HG03135 (cell line): Measurements from ENCODE around the gene OOSP4B.
"Not testable (repeated sequence)": the region's sequence is repeated elsewhere in the genome, so short reads cannot be mapped to it uniquely, and the experiment has no call there.

Experiments used
- ATAC-seq: cut with Tn5 transposase; IDR thresholded peaks from one replicate; pipeline ENCODE4 v1.9.1; 2021; ENCODE audit warnings: mild to moderate bottlenecking, moderate library complexity; ENCODE audit not compliant: unreplicated experiment

OOSP4B gene

GRCh38 chr11:60059052-60059451 is 42.1 kb downstream of the OOSP4B start:
- ATAC-seq = no peak

GRCh38 chr11:60059521-60060240 is 42.7 kb downstream of the OOSP4B start:
- ATAC-seq = no peak

GRCh38 chr11:60064111-60064510 is 47.1 kb downstream of the OOSP4B start:
- no peak for ATAC-seq

- no peak for ATAC-seq
Observed at GRCh38 chr11:60065801-60066200, 48.8 kb downstream of the OOSP4B start.

- no peak for ATAC-seq
Observed at GRCh38 chr11:60069450-60069849, 52.5 kb downstream of the OOSP4B start.

- not testable (repeated sequence) for ATAC-seq
Observed at GRCh38 chr11:60071644-60072043, 54.7 kb downstream of the OOSP4B start.

GRCh38 chr11:60077216-60077817 is 60.3 kb downstream of the OOSP4B start:
- ATAC-seq = no peak

- ATAC-seq = no peak
Observed at GRCh38 chr11:60077981-60078380, 61.0 kb downstream of the OOSP4B start.

- ATAC-seq = no peak
Observed at GRCh38 chr11:60078745-60079144, 61.8 kb downstream of the OOSP4B start.

GRCh38 chr11:60080535-60080934 is 63.6 kb downstream of the OOSP4B start:
- no peak for ATAC-seq
